Measurements from ENCODE around the gene INO80.

- no peak for TF ChIP-seq POLR2AphosphoS5 (IDR thresholded peaks at IDR 0.05)
- TF ChIP-seq EP300 (IDR thresholded peaks at IDR 0.05), result no peak
- TF ChIP-seq CTCF (IDR thresholded peaks at IDR 0.05), result no peak
These were observed 125.3 kb downstream of the INO80 start for GRCh38 chr15:40990789-40991188.

Measured in esophagus muscularis mucosa (tissue), 4 donors.